GM12872 (cell line): Measurements from ENCODE around the gene CNRIP1.

Experiments
- TF ChIP-seq, protein P1 (sequence below): IDR thresholded peaks from 3 replicates; pipeline ENCODE4 v1.5.1; 2011; ENCODE audit warnings: low read depth, mild to moderate bottlenecking, low read length, moderate library complexity; ENCODE audit not compliant: insufficient read depth

The CNRIP1 gene

DNA sequence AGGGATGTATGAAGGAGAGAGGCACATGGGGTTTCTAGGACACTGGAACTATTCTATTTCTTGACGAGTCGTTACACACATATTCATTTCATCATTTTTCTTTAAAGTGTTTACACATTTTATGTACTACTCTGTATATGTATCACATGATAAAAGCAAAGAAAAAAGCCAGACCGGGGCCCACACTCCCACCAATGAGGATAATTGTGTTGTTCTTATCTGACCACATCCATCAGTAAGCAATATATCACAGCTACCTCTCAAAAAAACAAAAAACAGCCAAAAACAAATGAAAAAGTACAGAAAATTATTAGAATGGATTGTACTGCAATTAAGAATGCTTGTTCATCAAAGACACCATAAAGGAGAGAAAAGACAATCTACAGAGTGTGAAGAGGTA lies 14.2 kb upstream of the CNRIP1 start:
- TF ChIP-seq, protein P1, sequence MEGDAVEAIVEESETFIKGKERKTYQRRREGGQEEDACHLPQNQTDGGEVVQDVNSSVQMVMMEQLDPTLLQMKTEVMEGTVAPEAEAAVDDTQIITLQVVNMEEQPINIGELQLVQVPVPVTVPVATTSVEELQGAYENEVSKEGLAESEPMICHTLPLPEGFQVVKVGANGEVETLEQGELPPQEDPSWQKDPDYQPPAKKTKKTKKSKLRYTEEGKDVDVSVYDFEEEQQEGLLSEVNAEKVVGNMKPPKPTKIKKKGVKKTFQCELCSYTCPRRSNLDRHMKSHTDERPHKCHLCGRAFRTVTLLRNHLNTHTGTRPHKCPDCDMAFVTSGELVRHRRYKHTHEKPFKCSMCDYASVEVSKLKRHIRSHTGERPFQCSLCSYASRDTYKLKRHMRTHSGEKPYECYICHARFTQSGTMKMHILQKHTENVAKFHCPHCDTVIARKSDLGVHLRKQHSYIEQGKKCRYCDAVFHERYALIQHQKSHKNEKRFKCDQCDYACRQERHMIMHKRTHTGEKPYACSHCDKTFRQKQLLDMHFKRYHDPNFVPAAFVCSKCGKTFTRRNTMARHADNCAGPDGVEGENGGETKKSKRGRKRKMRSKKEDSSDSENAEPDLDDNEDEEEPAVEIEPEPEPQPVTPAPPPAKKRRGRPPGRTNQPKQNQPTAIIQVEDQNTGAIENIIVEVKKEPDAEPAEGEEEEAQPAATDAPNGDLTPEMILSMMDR: no peak

DNA sequence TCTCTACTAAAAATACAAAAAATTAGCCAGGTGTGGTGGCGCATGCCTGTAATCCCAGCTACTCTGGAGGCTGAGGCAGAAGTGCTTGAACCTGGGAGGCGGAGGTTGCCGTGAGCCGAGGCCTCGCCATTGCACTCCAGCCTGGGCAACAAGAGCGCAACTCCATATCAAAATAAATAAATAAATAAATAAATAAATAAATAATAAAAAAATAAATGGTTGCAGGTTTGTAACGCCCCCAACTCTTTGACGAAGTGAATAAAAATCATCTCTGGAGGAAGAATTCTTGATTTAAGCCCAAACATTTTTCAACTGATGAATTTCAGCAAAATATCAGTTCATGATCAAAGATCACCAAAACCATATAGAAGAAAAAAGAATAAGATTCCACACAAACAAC lies 13.3 kb upstream of the CNRIP1 start:
- TF ChIP-seq, protein P1: no peak

DNA sequence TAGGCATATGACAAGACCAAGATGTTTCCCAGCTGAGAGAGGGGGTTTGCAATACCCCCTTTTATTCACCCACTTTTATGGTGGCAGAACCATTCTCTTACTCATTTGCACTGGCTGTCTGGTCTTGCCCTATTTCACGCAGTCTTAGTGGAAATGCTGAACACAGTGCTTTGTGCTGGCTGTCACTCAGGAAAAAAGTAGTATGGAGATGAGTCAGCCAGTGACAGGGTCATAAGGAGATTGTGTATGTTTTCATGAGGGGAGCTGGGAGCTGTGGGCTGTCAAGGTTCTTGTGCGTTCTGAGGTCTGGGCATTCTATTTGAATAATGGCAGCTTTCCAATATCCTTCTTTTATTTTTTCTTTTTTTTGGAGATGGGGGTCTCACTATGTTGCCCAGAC lies 10.9 kb upstream of the CNRIP1 start:
- TF ChIP-seq, protein P1: no peak

DNA sequence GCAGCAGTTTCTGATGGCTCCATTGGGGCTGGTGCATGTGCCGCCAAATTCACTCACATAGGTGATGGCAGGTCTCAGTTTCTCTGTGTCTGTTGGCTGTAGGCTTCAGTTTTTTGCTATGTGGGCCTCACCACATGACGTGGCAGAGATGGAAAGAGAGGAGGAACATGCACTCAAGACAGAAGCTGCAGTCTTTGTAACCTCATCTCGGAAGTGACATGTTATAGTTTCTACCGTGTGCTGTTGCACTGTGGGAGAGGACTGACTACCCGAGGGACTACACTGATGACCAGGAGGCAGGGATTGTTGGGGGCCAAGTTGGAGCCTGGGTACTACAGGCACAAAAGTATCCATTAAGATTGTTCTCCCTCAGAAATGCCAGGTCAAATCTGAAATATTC lies 9.2 kb upstream of the CNRIP1 start:
- TF ChIP-seq, protein P1: no peak

DNA sequence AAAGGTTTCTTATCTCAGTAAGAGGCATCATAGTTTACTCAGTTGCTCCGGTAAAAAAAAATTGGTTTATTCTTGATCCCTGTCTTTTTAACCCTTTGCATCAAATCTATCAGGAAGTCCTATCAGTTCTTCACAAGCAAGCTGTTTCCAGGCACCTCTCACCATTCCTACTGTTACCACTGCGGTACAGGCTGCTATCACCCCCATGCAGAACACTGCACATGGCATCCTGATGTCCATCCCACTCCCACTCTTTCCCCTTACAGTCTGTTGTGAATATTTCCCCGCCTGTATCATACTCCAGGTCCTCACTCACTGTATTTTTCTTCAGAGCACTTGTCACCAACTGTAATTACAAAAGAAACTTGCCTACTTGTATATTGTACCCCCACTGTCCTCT lies 5.3 kb upstream of the CNRIP1 start:
- TF ChIP-seq, protein P1: no peak

DNA sequence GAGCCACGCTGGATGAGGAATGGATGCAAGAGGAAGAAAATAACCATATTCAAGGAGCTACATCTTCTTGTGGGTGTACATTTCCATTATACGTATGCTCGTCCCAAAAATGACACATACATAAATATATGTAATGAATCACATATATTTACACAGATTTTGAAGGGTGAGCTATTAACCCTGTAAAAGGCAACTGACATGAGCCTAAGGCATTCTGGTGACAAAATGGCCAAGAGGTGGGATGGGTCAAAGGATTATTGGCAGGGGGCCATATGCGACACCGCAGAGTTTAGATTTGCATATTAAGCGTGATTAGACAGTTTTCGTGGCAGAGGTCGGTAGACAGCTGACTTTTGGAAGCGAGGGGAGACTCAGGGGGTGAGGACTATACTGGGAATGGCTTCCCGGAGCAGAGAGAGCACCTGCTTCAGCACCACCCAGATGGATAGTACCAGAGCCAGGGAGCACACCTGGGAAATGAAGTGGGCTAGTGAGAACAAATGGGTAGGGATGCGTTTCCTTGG lies 431 bp upstream of the CNRIP1 start:
- TF ChIP-seq, protein P1: no peak

DNA sequence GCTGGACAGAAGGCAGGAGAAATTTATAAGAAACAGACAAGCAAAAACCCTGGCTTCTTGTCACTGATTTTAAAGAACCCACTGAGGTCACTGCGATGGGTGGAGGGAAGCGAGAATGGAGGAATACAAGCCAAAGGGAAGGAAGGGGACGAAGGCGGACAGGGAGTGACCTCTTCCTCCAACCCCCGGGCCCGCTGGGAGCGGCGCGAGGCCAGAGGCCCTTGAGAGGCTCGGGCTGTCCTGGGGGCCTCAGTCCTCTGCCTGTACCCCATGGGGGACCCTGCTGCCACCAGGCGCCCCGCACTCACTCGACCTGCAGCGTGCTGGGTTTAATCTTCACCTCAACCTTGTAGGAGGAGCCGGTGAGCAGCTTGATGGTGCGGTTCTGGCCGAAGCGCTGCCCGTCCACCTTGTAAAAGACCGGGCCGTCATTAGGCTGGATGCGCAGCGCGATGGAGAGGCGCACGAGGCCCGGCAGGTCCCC lies 793 bp downstream of the CNRIP1 start:
- TF ChIP-seq, protein P1: no peak
